ENCODE results near the gene HDAC1.

DNA sequence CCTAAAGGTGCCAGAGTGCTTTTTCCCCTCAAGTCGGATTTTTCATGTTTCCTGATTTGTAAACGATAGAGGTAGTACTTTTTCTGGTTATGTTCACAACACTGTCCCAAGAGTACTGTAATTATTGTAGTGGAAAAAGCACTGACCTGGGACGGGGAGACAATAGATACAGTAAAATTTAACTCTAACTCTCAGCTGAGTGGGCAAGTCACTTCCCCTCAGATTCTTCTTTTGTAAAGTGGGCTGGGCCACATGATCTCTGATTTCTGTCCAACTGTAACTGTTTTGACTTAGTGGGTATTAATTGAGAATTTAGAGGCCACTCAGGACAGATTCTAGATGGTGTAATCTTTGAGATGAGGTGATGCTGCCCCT, 25.0 kb downstream of the HDAC1 start:
- TF ChIP-seq, protein P1, sequence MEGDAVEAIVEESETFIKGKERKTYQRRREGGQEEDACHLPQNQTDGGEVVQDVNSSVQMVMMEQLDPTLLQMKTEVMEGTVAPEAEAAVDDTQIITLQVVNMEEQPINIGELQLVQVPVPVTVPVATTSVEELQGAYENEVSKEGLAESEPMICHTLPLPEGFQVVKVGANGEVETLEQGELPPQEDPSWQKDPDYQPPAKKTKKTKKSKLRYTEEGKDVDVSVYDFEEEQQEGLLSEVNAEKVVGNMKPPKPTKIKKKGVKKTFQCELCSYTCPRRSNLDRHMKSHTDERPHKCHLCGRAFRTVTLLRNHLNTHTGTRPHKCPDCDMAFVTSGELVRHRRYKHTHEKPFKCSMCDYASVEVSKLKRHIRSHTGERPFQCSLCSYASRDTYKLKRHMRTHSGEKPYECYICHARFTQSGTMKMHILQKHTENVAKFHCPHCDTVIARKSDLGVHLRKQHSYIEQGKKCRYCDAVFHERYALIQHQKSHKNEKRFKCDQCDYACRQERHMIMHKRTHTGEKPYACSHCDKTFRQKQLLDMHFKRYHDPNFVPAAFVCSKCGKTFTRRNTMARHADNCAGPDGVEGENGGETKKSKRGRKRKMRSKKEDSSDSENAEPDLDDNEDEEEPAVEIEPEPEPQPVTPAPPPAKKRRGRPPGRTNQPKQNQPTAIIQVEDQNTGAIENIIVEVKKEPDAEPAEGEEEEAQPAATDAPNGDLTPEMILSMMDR (conservative IDR thresholded peaks at IDR 0.05 in 1 of 2, IDR thresholded peaks at IDR 0.05 in 1 of 2; ENCODE audit: extremely low read depth in 1 of 2, insufficient read depth in 1 of 2, low read depth in 1 of 2, low read length in 2 of 2) = no peak
- TF ChIP-seq EZH2 (IDR thresholded peaks at IDR 0.05; ENCODE audit: borderline replicate concordance, low read length) = no peak
